HG02763 (cell line): Measurements from ENCODE around the gene TBC1D13.
"Not testable (repeated sequence)": the region's sequence is repeated elsewhere in the genome, so short reads cannot be mapped to it uniquely, and the experiment has no call there.

ENCODE experiments used
- ATAC-seq: cut with Tn5 transposase; IDR thresholded peaks from one replicate; pipeline ENCODE4 v1.9.1; 2021; ENCODE audit warnings: mild to moderate bottlenecking, moderate library complexity; ENCODE audit not compliant: unreplicated experiment

TBC1D13 gene

DNA sequence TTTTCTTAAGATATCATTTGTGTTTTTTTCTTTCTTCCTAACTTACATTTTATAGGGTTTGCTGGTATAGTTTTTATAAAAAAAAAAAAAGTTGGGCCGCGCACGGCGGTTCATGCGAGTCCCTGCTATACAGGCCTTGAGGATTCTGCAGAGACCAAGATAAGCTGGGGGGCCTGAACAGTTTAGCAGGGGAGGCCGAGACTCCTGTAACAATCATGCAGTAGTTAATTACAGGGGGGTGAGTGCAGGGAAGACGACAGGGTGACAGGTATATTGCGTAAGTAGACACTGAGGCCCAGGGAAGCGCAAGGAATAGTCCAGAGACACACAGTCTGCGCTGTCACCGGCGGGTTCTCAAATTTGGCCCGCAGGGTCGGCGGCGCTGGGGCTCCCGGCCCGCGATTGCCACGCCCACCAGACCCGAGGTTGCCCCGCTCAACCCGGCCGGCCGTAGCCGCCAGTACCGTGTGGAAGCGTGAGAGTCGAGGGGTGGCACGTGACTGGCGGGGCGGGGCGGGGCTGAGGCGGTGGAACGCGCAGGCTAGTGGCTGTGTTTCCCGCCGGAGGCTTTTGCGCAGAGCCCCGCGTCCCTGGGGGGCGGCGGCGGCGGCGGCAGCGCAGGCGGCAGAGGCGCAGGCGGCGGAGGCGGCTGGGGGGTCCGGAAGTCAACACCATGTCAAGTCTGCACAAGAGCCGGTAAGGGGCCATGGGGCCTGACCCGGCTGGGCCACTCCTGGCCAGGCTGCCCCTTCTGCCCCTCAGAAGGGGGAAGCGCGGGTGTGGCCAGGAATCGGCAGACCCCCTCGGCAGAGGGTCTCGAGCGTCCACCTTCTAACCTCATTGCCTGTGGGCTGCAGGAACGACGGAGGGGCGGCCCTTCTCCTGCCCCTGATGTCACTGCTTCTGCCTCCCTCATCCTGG lies at the start of gene TBC1D13:
Gene TBC1D13 (plus strand): TSS at position 573 of the 921 bp plus-strand sequence. CDS start 101 bp downstream, at position 674.
- ATAC-seq, result peak; percentile 92

DNA sequence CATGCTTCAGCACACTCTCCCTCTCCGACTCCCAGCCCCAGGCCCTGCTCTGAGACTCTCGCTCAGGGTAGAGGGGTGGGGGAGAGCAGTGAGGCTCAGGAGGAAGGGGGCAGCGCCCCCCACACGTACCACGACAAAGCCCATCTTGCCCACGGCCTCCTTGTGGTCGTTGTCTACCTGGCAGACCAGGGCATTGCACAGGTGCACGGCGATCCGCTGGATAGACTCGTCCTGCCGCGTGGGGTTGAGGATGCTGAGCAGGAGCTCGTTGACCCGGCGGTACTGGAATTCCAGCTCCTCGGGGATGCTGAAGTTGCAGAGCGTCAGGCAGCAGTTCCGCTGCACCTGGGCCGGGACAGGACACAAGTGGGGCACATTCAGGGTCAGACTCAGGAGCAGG lies 44.7 kb upstream of the TBC1D13 start:
- no peak for ATAC-seq

DNA sequence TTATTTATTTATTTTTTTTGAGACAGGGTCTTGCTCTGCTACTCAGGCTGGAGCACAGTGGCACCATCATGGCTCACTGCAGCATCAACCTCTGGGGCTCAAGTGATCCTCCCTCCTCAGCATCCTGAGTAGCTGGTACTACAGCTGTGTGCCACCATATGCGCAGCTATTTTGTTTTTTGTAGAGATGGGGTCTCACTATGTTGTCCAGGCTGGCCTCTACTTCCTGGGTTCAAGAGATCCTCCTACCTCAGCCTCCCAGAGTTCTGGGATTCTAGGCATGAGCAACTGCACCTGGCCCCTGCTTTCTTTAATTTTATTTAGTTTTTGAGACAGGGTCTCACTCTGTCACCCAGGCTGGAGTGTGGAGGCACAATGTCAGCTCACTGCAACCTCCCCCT lies 43.6 kb upstream of the TBC1D13 start:
- no peak for ATAC-seq

GRCh38 chr9:128747241-128747640 lies 39.8 kb upstream of the TBC1D13 start:
- no peak for ATAC-seq

- ATAC-seq, result no peak
Observed at GRCh38 chr9:128750926-128751595, 36.0 kb upstream of the TBC1D13 start.

DNA sequence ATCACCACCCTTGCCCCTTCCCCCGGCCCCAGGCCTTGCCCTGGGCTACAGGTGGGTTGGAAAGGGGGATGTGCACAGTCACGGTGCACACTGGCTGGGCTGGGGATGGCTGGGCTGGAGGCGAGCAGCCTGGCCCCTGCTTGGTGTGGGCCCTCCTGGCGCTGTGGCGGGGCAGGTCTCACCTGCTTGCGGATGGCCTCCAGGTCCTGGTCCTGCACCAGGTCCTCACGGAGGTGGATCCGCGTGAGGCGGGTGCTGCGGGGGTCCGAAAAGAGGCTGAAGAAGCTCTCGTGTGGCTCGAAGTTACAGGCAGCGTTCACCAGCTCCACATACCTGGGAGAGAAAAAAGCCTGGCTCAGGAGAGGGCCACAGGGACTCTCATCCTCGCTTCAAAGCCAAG lies 33.4 kb upstream of the TBC1D13 start:
- ATAC-seq, result no peak

DNA sequence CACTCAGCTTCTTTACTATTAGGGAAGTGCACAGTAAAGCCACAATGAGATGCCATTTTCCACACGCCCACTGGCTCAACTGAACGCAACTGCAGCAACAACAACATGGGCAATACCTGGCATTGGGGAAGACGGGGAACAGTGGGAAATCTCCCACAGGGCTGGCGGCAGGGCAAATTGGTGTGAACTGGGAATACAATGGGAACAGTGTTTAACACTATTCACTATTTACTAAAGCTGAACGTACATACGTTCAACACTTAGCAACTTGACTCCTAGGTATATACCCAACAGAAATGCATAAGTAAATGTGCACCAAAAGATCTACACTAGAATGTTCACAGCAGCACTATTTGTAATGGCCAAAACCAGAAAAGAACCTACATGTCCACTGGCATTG lies 29.5 kb upstream of the TBC1D13 start:
- no peak for ATAC-seq

DNA sequence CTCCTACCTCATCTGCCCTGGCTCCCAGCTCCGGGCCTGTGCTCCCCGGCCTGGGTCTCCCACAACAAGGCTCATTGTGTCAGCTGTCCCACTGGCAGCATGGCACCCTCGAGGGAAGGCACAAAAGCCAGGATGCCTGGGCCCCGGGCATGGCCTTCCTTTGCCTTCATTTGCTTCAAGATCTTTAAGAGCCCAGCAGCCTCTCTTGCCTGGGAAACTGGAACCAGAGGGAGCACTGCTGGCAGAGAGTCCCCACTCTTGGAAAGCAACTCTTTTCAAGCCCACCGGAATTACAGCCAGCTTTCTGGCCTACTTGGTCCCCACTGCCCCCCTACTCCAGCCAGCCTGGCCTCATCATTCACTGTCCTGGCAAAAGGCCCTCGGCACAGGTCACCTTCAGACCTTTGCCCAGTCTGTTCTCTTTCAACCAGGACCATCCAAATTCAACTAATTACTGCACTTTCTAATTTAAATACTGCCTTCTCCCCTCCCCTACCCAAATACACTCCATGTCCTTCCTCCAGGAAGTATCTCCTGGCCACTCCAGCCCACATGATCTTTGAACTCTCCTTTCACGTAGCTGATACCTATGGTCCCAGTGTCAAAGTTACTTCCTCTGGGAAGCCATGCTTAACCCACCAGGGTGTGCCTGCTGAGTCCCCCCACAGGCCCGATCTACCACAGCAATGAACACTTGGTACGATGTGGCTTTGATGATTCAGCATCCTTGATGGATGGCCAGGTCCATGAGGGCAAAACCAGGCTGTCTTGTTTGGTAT lies 24.2 kb upstream of the TBC1D13 start:
- ATAC-seq, result no peak

GRCh38 chr9:128764361-128764760 lies 22.7 kb upstream of the TBC1D13 start:
- ATAC-seq, result no peak

GRCh38 chr9:128765499-128765898 lies 21.6 kb upstream of the TBC1D13 start:
- no peak for ATAC-seq

DNA sequence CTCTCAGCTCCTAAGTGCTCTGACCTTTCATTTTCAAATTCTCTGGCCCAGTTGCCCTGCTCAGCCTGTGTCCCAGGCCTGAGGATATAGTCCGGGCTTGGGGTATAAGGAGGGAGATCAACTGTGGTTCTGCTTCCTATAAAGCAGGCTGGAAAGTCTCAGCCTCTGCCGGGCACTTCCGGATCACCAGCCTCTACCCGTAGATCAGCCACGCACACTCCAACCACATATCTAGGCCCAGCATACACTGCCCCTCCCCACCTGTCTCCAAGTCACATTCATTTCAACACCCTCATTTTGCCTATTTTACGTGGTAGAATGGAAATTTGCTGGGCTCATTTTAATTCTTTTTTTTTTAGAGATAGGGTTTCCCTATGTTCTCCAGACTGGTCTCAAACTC lies 18.4 kb upstream of the TBC1D13 start:
- ATAC-seq, result no peak

DNA sequence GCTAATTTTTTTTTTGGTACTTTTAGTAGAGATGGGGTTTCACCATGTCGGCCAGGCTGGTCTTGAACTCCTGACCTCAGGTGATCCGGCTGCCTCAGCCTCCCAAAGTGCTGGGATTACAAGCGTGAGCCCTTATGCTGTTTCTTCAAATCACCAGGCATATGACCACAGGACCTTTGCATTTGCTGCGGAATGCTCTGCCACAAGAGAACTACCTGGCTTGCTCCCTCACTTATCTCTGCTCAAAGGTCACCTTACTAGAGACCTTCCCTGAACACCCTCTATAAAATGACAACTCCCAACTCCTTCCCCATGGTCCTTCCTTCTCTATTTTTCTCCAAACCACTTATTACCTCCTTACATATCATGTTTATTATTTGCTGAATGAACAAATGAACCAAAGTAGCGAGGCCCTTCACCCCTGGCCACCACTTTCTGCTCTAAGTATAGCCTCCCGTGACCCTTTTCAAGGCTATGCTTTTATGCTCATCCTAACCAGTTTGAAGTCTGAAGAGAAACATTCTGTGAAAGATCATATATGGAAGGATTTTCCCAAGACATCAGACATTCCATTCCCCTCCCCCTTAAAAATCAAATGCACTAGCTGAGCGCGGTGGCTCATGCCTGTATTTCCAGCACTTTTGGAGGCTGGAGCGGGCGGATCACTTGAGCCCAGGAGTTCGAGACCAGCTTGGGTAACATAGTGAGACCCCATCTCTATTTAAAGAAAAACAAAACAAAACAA lies 16.6 kb upstream of the TBC1D13 start:
- ATAC-seq, result no peak

GRCh38 chr9:128771094-128771721 lies 15.8 kb upstream of the TBC1D13 start:
- peak; percentile 17 for ATAC-seq

GRCh38 chr9:128771745-128772519 lies 15.1 kb upstream of the TBC1D13 start, which contains the start of gene ZER1:
Gene ZER1 (minus strand): TSS chr9:128771927. CDS start chr9:128755565, 16,362 bp downstream.
- ATAC-seq, result peak; percentile 89

DNA sequence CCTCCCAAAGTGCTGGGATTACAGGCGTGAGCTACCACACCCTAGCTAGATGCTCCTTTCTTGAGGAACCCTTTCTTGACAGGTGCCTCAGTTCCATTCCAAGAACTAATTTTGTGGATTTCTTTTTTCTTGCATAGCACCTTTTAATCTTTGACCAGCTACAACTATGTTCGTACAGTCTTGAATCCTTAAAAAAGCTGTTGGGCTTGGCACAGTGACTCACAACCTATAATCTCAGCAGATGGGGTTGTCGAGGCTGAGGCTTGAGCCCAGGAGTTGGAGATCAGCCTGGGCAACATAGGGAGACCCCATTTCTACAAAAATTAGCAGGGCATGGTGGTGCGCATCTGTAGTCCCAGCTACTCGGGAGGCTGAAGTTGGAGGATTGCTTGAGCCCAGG lies 14.0 kb upstream of the TBC1D13 start:
- ATAC-seq, result no peak

- ATAC-seq, result no peak
Observed at GRCh38 chr9:128774804-128775203, 12.2 kb upstream of the TBC1D13 start.

GRCh38 chr9:128780093-128780492 lies 7.0 kb upstream of the TBC1D13 start:
- not testable (repeated sequence) for ATAC-seq

- no peak for ATAC-seq
Observed at GRCh38 chr9:128781187-128782070, 5.6 kb upstream of the TBC1D13 start.
